NCI-H460 (cell line): ENCODE data around the gene TYW5. TPM values are rescaled to one million over a fixed set of nuclear protein-coding genes. Genes with fewer than 3 reads are reported as not detected.

Experiments used
- small RNA-seq, 2 experiments: library from RNA; depleted of rRNA; stranded (forward); fragments of <200 nt; gene quantifications; one replicate each; pipeline ENCODE3, GENCODE V24; 2014
- total RNA-seq: library from RNA; depleted of rRNA; stranded (reverse); fragments of >200 nt; shearing (Covaris generic); gene quantifications from 2 replicates; pipeline ENCODE4 v1.2.3, GENCODE V29; 2014; rRNA removed

Gene TYW5
- total RNA-seq, 1 experiment from 2014 or later, result 20.2 TPM

Small RNAs within 50 kb of the gene (small RNA-seq; reads per million reads assigned to genes)
- 0 to 0.06 reads per million in 2 experiments for gene RN7SL717P

Other genes starting within 250 kb of the TYW5 start
- 1.5 and 2.1 TPM in 2 replicates for gene FTCDNL1, start 104.3 kb downstream of the TYW5 start, total RNA-seq
- 18.3 and 20.2 TPM in 2 replicates for gene C2orf69, start 44.2 kb downstream of the TYW5 start, total RNA-seq
- gene MAIP1, start 91 bp upstream of the TYW5 start, total RNA-seq, result 43.1 and 45.3 TPM in 2 replicates